ENCODE measurements around the gene MDFI. TPM values are rescaled to one million over a fixed set of nuclear protein-coding genes. Genes with fewer than 3 reads are reported as not detected.

MDFI gene
- total RNA-seq, 1 donor from 2014 or later = 84.6 TPM

- no peak for DNase-seq (ENCODE audit: low read depth)
- TF ChIP-seq, protein P1, sequence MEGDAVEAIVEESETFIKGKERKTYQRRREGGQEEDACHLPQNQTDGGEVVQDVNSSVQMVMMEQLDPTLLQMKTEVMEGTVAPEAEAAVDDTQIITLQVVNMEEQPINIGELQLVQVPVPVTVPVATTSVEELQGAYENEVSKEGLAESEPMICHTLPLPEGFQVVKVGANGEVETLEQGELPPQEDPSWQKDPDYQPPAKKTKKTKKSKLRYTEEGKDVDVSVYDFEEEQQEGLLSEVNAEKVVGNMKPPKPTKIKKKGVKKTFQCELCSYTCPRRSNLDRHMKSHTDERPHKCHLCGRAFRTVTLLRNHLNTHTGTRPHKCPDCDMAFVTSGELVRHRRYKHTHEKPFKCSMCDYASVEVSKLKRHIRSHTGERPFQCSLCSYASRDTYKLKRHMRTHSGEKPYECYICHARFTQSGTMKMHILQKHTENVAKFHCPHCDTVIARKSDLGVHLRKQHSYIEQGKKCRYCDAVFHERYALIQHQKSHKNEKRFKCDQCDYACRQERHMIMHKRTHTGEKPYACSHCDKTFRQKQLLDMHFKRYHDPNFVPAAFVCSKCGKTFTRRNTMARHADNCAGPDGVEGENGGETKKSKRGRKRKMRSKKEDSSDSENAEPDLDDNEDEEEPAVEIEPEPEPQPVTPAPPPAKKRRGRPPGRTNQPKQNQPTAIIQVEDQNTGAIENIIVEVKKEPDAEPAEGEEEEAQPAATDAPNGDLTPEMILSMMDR (IDR thresholded peaks at IDR 0.05; ENCODE audit: insufficient read depth, low read length, poor library complexity, severe bottlenecking) = no peak
Measured at GRCh38 chr6:41702089-41702745, 63.9 kb downstream of the MDFI start.

GRCh38 chr6:41702771-41703494 is 64.7 kb downstream of the MDFI start:
- Histone ChIP-seq H3K36me3 (ENCODE audit: control insufficient read depth, insufficient read depth, low read length) (no peaks in the 10 kb centered on the region), H3K27me3 (ENCODE audit: control insufficient read depth, insufficient read depth, low read length) (no peaks in the 10 kb centered on the region), H3K4me3 (ENCODE audit: low read depth, low read length) (no peak overlapping the region)
- TF ChIP-seq, protein P1 (IDR thresholded peaks at IDR 0.05; ENCODE audit: insufficient read depth, low read length, poor library complexity, severe bottlenecking) = no peak
- no peak for DNase-seq (ENCODE audit: low read depth)

More at GRCh38 chr6:41702089-41702745, 63.9 kb downstream of the MDFI start:
- Histone ChIP-seq H3K27me3 (ENCODE audit: control insufficient read depth, insufficient read depth, low read length) (no peaks in the 10 kb centered on the region), H3K36me3 (ENCODE audit: control insufficient read depth, insufficient read depth, low read length) (no peaks in the 10 kb centered on the region), H3K4me3 (ENCODE audit: low read depth, low read length) (no peak overlapping the region)

Other genes with a start within 250 kb of the MDFI start
- gene FOXP4, start 92.1 kb upstream of the MDFI start, total RNA-seq = 22.4 and 30.3 TPM in 2 replicates
- gene TFEB, start 97.1 kb downstream of the MDFI start, total RNA-seq = 3.8 and 5.1 TPM in 2 replicates
- gene PGC, start 108.9 kb downstream of the MDFI start, total RNA-seq = not detected in 2 replicates
- gene FRS3, start 141.4 kb downstream of the MDFI start, total RNA-seq = 2.1 and 4.0 TPM in 2 replicates
- not detected in 2 replicates for gene PRICKLE4, start 142.3 kb downstream of the MDFI start, total RNA-seq
- 125 and 143 TPM in 2 replicates for gene TOMM6, start 149.2 kb downstream of the MDFI start, total RNA-seq

All from kidney epithelial cell (primary cell).